Ovary (tissue), 3 donors: ENCODE measurements around the gene GUCA2B.

Experiments used
- CTCF ChIP-seq, 3 donors: fragments of 450-650 bp in 2 of 3; fragments of 200-600 bp in 1 of 3; IDR thresholded peaks; one replicate each; pipeline versions ENCODE4 v1.5.1 to v1.8.0; 2016 to 2022; ENCODE audit warnings: antibody characterized with exemption in 3 of 3, mild to moderate bottlenecking in 1 of 3
- POLR2A ChIP-seq: fragments of 450-650 bp; IDR thresholded peaks from one replicate; pipeline ENCODE4 v1.6.1; 2017; ENCODE audit warnings: antibody characterized with exemption, mild to moderate bottlenecking, moderate library complexity
- donor health status: DM: no; HTN: no; CAD: no.

- TF ChIP-seq CTCF (IDR thresholded peaks at IDR 0.05) (no peak), POLR2A (no peak)
These were observed 16.7 kb upstream of the GUCA2B start for GRCh38 chr1:42136466-42136865.
